NCI-H748 (cell line): Measurements from ENCODE around the gene ABL2.
A peak's percentile ranks its signal among the peaks of the same experiment; 100 is the strongest.
"Not testable (repeated sequence)": the region's sequence is repeated elsewhere in the genome, so short reads cannot be mapped to it uniquely, and the experiment has no call there.

ENCODE experiments used
- DNase-seq: peaks from one replicate; lab custom pipeline; 2025; ENCODE audit not compliant: unreplicated experiment; lab: John Stamatoyannopoulos, UW

Gene ABL2

GRCh38 chr1:179137617-179138255 lies 91.7 kb downstream of the ABL2 start:
- no peak for DNase-seq

GRCh38 chr1:179135707-179136106 lies 93.8 kb downstream of the ABL2 start:
- not testable (repeated sequence) for DNase-seq

GRCh38 chr1:179135168-179135567 lies 94.3 kb downstream of the ABL2 start:
- not testable (repeated sequence) for DNase-seq

GRCh38 chr1:179129702-179130473 lies 99.6 kb downstream of the ABL2 start:
- no peak for DNase-seq

GRCh38 chr1:179128520-179128919 lies 101.0 kb downstream of the ABL2 start:
- DNase-seq = no peak

- no peak for DNase-seq
Observed at GRCh38 chr1:179127163-179127895, 102.1 kb downstream of the ABL2 start.

GRCh38 chr1:179126338-179127060 lies 103.0 kb downstream of the ABL2 start:
- DNase-seq = no peak

GRCh38 chr1:179124873-179125272 lies 104.6 kb downstream of the ABL2 start:
- DNase-seq = no peak

GRCh38 chr1:179121159-179121938 lies 108.1 kb downstream of the ABL2 start:
- no peak for DNase-seq

- no peak for DNase-seq
Observed at GRCh38 chr1:179120736-179121135, 108.7 kb downstream of the ABL2 start.

GRCh38 chr1:179119513-179119912 lies 110.0 kb downstream of the ABL2 start:
- DNase-seq = peak; percentile 42

GRCh38 chr1:179115181-179115580 lies 114.3 kb downstream of the ABL2 start:
- DNase-seq = no peak

GRCh38 chr1:179108644-179109043 lies 120.8 kb downstream of the ABL2 start:
- DNase-seq = no peak

- DNase-seq = no peak
Observed at GRCh38 chr1:179107706-179108629, 121.5 kb downstream of the ABL2 start.

- DNase-seq = peak; percentile 15
Observed at GRCh38 chr1:179105393-179105792, 124.1 kb downstream of the ABL2 start.

- DNase-seq = no peak
Observed at GRCh38 chr1:179104611-179105250, 124.7 kb downstream of the ABL2 start.

GRCh38 chr1:179103999-179104398 lies 125.5 kb downstream of the ABL2 start:
- no peak for DNase-seq

GRCh38 chr1:179101566-179101965 lies 127.9 kb downstream of the ABL2 start:
- no peak for DNase-seq

- DNase-seq = no peak
Observed at GRCh38 chr1:179099891-179100290, 129.6 kb downstream of the ABL2 start.
